Sigmoid colon (tissue), 7 donors: ENCODE measurements around the gene DIP2C. TPM values are rescaled to one million over a fixed set of nuclear protein-coding genes. Genes with fewer than 3 reads are reported as not detected.
"Not testable (repeated sequence)": the region's sequence is repeated elsewhere in the genome, so short reads cannot be mapped to it uniquely, and the experiment has no call there.

Experiments used
- DNase-seq: peaks from one replicate; pipeline ENCODE4 v3.0.0-alpha.2; 2019
- H3K27ac ChIP-seq, 4 donors: fragments of 200-600 bp; sonication (generic); one replicate each; pipeline ENCODE4 v1.5.1; 2016 to 2019; ENCODE audit warnings: mild to moderate bottlenecking in 1 of 4
- H3K27me3 ChIP-seq, 3 donors: fragments of 200-600 bp; sonication (generic); one replicate each; pipeline ENCODE4 v1.5.1; 2019; ENCODE audit warnings: mild to moderate bottlenecking in 1 of 3
- H3K36me3 ChIP-seq, 4 donors: fragments of 200-600 bp; sonication (generic); one replicate each; pipeline ENCODE4 v1.5.1; 2016 to 2019
- H3K4me1 ChIP-seq, 4 donors: fragments of 200-600 bp; sonication (generic); one replicate each; pipeline ENCODE4 v1.5.1; 2017 to 2019
- H3K4me3 ChIP-seq, 4 donors: fragments of 200-600 bp; sonication (generic); one replicate each; pipeline ENCODE4 v1.5.1; 2017 to 2019; ENCODE audit warnings: mild to moderate bottlenecking in 2 of 4, moderate library complexity in 1 of 4
- H3K9me3 ChIP-seq, 4 donors: fragments of 200-600 bp in 3 of 4; sonication (generic) in 3 of 4; one replicate each; pipeline versions ENCODE4 v1.5.1 to v1.6.1; 2013 to 2019
- CTCF ChIP-seq, 4 experiments: fragments of 450-650 bp in 3 of 4; fragments of 200-600 bp in 1 of 4; IDR thresholded peaks; one replicate each; pipeline ENCODE4 v1.5.1; 2016 to 2019; ENCODE audit warnings: antibody characterized with exemption in 4 of 4, mild to moderate bottlenecking in 3 of 4, moderate library complexity in 2 of 4
- EP300 ChIP-seq, 4 donors: sonication (generic); formaldehyde crosslinking; IDR thresholded peaks; one replicate each; pipeline ENCODE4 v1.6.1; 2017; ENCODE audit warnings: antibody characterized with exemption in 4 of 4
- POLR2A ChIP-seq, 2 donors: fragments of 450-650 bp; IDR thresholded peaks; one replicate each; pipeline ENCODE4 v1.6.1; 2016; ENCODE audit warnings: antibody characterized with exemption in 2 of 2, mild to moderate bottlenecking in 2 of 2, moderate library complexity in 2 of 2
- POLR2AphosphoS5 ChIP-seq, 4 donors: sonication (generic); formaldehyde crosslinking; IDR thresholded peaks; one replicate each; pipeline ENCODE4 v1.6.1; 2017; ENCODE audit warnings: antibody characterized with exemption in 4 of 4
- WGBS, 2 donors: extraction: QIAGEN DNeasy Blood & Tissue Kit; methylation state at CpG; one replicate each; pipeline ENCODE4 v1.1.7; 2013; 5-methylcytosine and 5-hydroxymethylcytosine counted together
- intact Hi-C: fragments of 100-400 bp; cut with DNase I; formaldehyde crosslinking; loops from one replicate; pipeline ENCODE4 v1.15.1; 2023
- polyA plus RNA-seq, 3 donors: library from polyadenylated mRNA; stranded (reverse); fragments of 200-250 nt; gene quantifications; one replicate each; pipeline ENCODE4 v1.2.3, GENCODE V29; 2013
- total RNA-seq, 4 donors: library from RNA; depleted of rRNA; stranded (reverse); fragments of >200 nt; gene quantifications; one replicate each; pipeline ENCODE4 v1.1.0, GENCODE V29; 2016
- donor health status: healthy with polysubstance abuse.
- donor health status: Bipolar disorder and iron deficiency.
- donor health status: healthy.

Gene DIP2C
- total and polyA plus RNA-seq, 7 donors, result 1.8 to 67.9 (median 42.1) TPM

- no peaks in the 10 kb centered on the region for H3K4me1 ChIP-seq
- 94 to 95% methylated on average over 4 of the region's 4 CpGs for WGBS, 2 donors
- DNase-seq, result no peak
- H3K36me3 ChIP-seq, result peaks cover 5 to 77% (median 19%) of the 10 kb centered on the region in 4 donors
- H3K9me3 ChIP-seq, result no peaks in the 10 kb centered on the region
- no peaks in the 10 kb centered on the region for H3K27me3 ChIP-seq
- H3K4me3 ChIP-seq, result no peak overlapping the region
- H3K27ac ChIP-seq, result no peak overlapping the region
- intact Hi-C loops, result no loop called here
- TF ChIP-seq CTCF (IDR thresholded peaks at IDR 0.05) (no peak), POLR2A (IDR thresholded peaks at IDR 0.05) (no peak), EP300 (IDR thresholded peaks at IDR 0.05) (no peak), POLR2AphosphoS5 (IDR thresholded peaks at IDR 0.05) (no peak)
Observed at GRCh38 chr10:305034-305433, 384.4 kb downstream of the DIP2C start.

- intact Hi-C loops, result no loop called here
- peaks cover 0 to 13% (median 11%) of the 10 kb centered on the region in 4 donors for H3K4me1 ChIP-seq
- H3K27me3 ChIP-seq, result no peaks in the 10 kb centered on the region
- no peak overlapping the region for H3K27ac ChIP-seq
- no peaks in the 10 kb centered on the region for H3K9me3 ChIP-seq
- no peak overlapping the region for H3K4me3 ChIP-seq
- 98% methylated on average over 9 of the region's 9 CpGs for WGBS, 2 donors
- peaks cover 0 to 42% (median 4%) of the 10 kb centered on the region in 4 donors for H3K36me3 ChIP-seq
- no peak for DNase-seq
- TF ChIP-seq EP300 (IDR thresholded peaks at IDR 0.05) (no peak), POLR2AphosphoS5 (IDR thresholded peaks at IDR 0.05) (no peak), CTCF (IDR thresholded peaks at IDR 0.05) (no peak), POLR2A (IDR thresholded peaks at IDR 0.05) (no peak)
Observed at GRCh38 chr10:301536-301935, 387.9 kb downstream of the DIP2C start.

GRCh38 chr10:300580-300979 is 388.9 kb downstream of the DIP2C start:
- H3K27ac ChIP-seq, DNase-seq, H3K4me3 ChIP-seq, H3K27me3 ChIP-seq, intact Hi-C loops, H3K9me3 ChIP-seq: not testable (repeated sequence)
- 96 to 97% methylated on average over 30 to 31 of the region's 31 CpGs for WGBS, 2 donors
- H3K36me3 ChIP-seq, result peaks cover 0 to 36% (median 4%) of the 10 kb centered on the region in 4 donors
- H3K4me1 ChIP-seq, result peaks cover 0 to 13% (median 11%) of the 10 kb centered on the region in 4 donors

- 82 to 98% methylated on average over 7 of the region's 7 CpGs for WGBS, 2 donors
Observed at GRCh38 chr10:299969-300368, 389.5 kb downstream of the DIP2C start.

GRCh38 chr10:299512-299911 is 390.0 kb downstream of the DIP2C start:
- no peaks in the 10 kb centered on the region for H3K27me3 ChIP-seq
- 88 to 96% methylated on average over 2 of the region's 2 CpGs for WGBS, 2 donors
- no peak overlapping the region for H3K27ac ChIP-seq
- TF ChIP-seq EP300 (IDR thresholded peaks at IDR 0.05) (no peak), CTCF (IDR thresholded peaks at IDR 0.05) (no peak), POLR2AphosphoS5 (IDR thresholded peaks at IDR 0.05) (no peak), POLR2A (IDR thresholded peaks at IDR 0.05) (no peak)
- intact Hi-C loops, result no loop called here
- H3K9me3 ChIP-seq, result no peaks in the 10 kb centered on the region
- DNase-seq, result no peak
- H3K36me3 ChIP-seq, result peaks cover 0 to 30% (median 4%) of the 10 kb centered on the region in 4 donors
- peaks cover 0 to 13% (median 11%) of the 10 kb centered on the region in 4 donors for H3K4me1 ChIP-seq
- no peak overlapping the region for H3K4me3 ChIP-seq

More at GRCh38 chr10:299969-300368, 389.5 kb downstream of the DIP2C start:
- H3K36me3 ChIP-seq, result peaks cover 0 to 30% (median 4%) of the 10 kb centered on the region in 4 donors
- H3K4me1 ChIP-seq, result peaks cover 0 to 13% (median 11%) of the 10 kb centered on the region in 4 donors
- H3K27me3 ChIP-seq, result no peaks in the 10 kb centered on the region
- H3K9me3 ChIP-seq, result no peaks in the 10 kb centered on the region
- no peak overlapping the region for H3K4me3 ChIP-seq
- intact Hi-C loops, result no loop called here
- no peak overlapping the region for H3K27ac ChIP-seq
- TF ChIP-seq POLR2A (IDR thresholded peaks at IDR 0.05), result no peak
- TF ChIP-seq POLR2AphosphoS5 (IDR thresholded peaks at IDR 0.05), result no peak
- TF ChIP-seq CTCF (IDR thresholded peaks at IDR 0.05), result no peak
- no peak for TF ChIP-seq EP300 (IDR thresholded peaks at IDR 0.05)
- no peak for DNase-seq
